ENCODE measurements around the gene EVI5L. TPM values are rescaled to one million over a fixed set of nuclear protein-coding genes. Genes with fewer than 3 reads are reported as not detected.

Gene EVI5L
- total and polyA plus RNA-seq, 2 of the 4 experiments (the other 2 are of a cell fraction): 12.7 to 14.6 TPM

DNA sequence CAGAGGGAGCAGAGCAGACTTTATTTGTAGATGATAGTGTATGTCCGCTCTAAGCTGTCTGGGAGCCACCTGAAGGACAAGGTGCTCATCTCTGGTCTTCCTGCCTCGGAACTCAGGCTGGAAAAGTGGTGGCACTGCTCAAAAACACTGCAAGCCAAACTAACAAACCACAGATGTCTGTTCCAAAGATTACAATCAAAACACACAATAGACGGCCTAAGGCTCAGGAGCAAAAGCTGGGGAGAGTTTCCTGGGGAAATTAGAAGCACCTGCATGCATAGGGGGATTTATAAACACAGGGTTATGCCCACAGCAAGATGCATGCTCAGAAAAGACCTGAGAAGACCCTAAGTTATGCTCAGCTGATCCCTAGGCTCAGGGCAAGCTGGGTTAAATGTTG lies 9.4 kb upstream of the EVI5L start:
- Histone ChIP-seq H3K9me1 (ENCODE audit: insufficient read depth, low read length) (no peaks in the 10 kb centered on the region), H3K27ac (ENCODE audit: insufficient read depth, low read length) (no peak overlapping the region), H2AFZ (replicated peaks; ENCODE audit: low read length, poor library complexity) (no peak overlapping the region), H3K4me3 (ENCODE audit: insufficient read depth, low read depth, low read length) (no peak overlapping the region), H4K8ac (ENCODE audit: low read depth in 2 of 2, low read length in 2 of 2) (no peak overlapping the region), H3K56ac (ENCODE audit: extremely low read depth, insufficient read depth, low read length) (no peak overlapping the region), H2AK9ac (replicated peaks; ENCODE audit: low read depth, low read length, poor library complexity) (no peak overlapping the region), H3K79me1 (ENCODE audit: low read depth in 1 of 2, low read length in 2 of 2) (no peaks in the 10 kb centered on the region), H2BK120ac (ENCODE audit: low read depth, low read length) (no peak overlapping the region), H3K18ac (ENCODE audit: low read depth, low read length) (no peak overlapping the region), H3K36me3 (ENCODE audit: control insufficient read depth, insufficient read depth, low read length) (no peaks in the 10 kb centered on the region), H3K4ac (ENCODE audit: low read depth, low read length) (no peak overlapping the region), H4K20me1 (ENCODE audit: insufficient read depth, low read length) (no peaks in the 10 kb centered on the region), H3K4me1 (ENCODE audit: control insufficient read depth, insufficient read depth, low read length) (no peaks in the 10 kb centered on the region), H3K14ac (replicated peaks; ENCODE audit: low read depth, low read length) (no peak overlapping the region), H2BK15ac (ENCODE audit: low read depth, low read length) (no peak overlapping the region), H2BK5ac (ENCODE audit: low read depth, low read length, poor library complexity, severe bottlenecking) (no peak overlapping the region), H3K9me3 (ENCODE audit: control insufficient read depth, insufficient read depth, low read length) (peaks cover 8% of the 10 kb centered on the region), H4K91ac (ENCODE audit: insufficient read depth, low read depth, low read length) (no peak overlapping the region), H3K27me3 (ENCODE audit: control insufficient read depth, insufficient read depth, low read length) (peaks cover 11% of the 10 kb centered on the region), H3K4me2 (ENCODE audit: low read depth, low read length) (no peak overlapping the region), H2BK20ac (ENCODE audit: low read depth, low read length) (no peak overlapping the region), H3K9ac (ENCODE audit: low read depth, low read length) (no peak overlapping the region), H2AK5ac (ENCODE audit: low read depth, low read length) (no peak overlapping the region), H3K23ac (ENCODE audit: low read depth, low read length) (no peak overlapping the region), H4K5ac (ENCODE audit: low read depth, low read length) (no peak overlapping the region)
- ATAC-seq (ENCODE audit: low read depth): no peak
- in situ Hi-C loops (cut with MboI; ENCODE audit: low sequenced_read_pairs): loop anchor here (25.0 kb wide), 1 partner anchor 708 kb away; no protein-coding TSS in a partner anchor
- dilution Hi-C loops (cut with HindIII; ENCODE audit: low sequenced_read_pairs, unreplicated experiment): no loop called here
- no CpG with 5 or more reads among the region's 3 CpGs for WGBS, 2 experiments (ENCODE audit: extremely low coverage in 2 of 2, insufficient read length in 1 of 2)
- no TSS peak for BruUV-seq (replicated peaks)
- CTCF ChIA-PET: no interaction called here
- DNase-seq: no peak
- intact Hi-C loops (cut with micrococcal nuclease): no loop called here
- POLR2A ChIA-PET (ENCODE audit: unreplicated experiment): no interaction called here
- TF ChIP-seq POLR2A (IDR thresholded peaks at IDR 0.05; ENCODE audit: low read depth, low read length): no peak
- TF ChIP-seq RAD21 (IDR thresholded peaks at IDR 0.05; ENCODE audit: low read length): no peak
- no peak for TF ChIP-seq SMC3 (IDR thresholded peaks at IDR 0.05; ENCODE audit: low read depth, low read length)
- no peak for TF ChIP-seq MXI1 (IDR thresholded peaks at IDR 0.05; ENCODE audit: borderline replicate concordance, low read depth, low read length)
- TF ChIP-seq, protein P1, sequence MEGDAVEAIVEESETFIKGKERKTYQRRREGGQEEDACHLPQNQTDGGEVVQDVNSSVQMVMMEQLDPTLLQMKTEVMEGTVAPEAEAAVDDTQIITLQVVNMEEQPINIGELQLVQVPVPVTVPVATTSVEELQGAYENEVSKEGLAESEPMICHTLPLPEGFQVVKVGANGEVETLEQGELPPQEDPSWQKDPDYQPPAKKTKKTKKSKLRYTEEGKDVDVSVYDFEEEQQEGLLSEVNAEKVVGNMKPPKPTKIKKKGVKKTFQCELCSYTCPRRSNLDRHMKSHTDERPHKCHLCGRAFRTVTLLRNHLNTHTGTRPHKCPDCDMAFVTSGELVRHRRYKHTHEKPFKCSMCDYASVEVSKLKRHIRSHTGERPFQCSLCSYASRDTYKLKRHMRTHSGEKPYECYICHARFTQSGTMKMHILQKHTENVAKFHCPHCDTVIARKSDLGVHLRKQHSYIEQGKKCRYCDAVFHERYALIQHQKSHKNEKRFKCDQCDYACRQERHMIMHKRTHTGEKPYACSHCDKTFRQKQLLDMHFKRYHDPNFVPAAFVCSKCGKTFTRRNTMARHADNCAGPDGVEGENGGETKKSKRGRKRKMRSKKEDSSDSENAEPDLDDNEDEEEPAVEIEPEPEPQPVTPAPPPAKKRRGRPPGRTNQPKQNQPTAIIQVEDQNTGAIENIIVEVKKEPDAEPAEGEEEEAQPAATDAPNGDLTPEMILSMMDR (conservative IDR thresholded peaks at IDR 0.05; ENCODE audit: low read depth, low read length): no peak
- TF ChIP-seq RCOR1 (IDR thresholded peaks at IDR 0.05; ENCODE audit: insufficient replicate concordance, low read length): no peak
- no peak for TF ChIP-seq MAZ (IDR thresholded peaks at IDR 0.05; ENCODE audit: borderline replicate concordance, low read depth, low read length)
